K562 (cell line): ENCODE results near the gene SSBP2. TPM values are rescaled to one million over a fixed set of nuclear protein-coding genes. Genes with fewer than 3 reads are reported as not detected.

Source experiments
- ATAC-seq: fragments of 200-7000 bp; cut with Tn5 transposase; 3 replicates; pipeline ENCODE4 v1.9.1; 2020; ENCODE audit warnings: moderate library complexity
- BruUV-seq: library from RNA; stranded (reverse); fragments of 400-500 nt; replicated peaks from 2 replicates; lab custom pipeline; 2021; lab: Mats Ljungman, UMichigan
- CTCF ChIA-PET: fragments of 300-600 bp; formaldehyde crosslinking; extraction: SDS; loops from one replicate; lab custom pipeline; 2021; ENCODE audit warnings: low intra/inter-chr PET ratio; lab: Yijun Ruan, JAX
- POLR2A ChIA-PET: fragments of 300-600, 350-650 bp; sonication (Branson Sonifier 250); formaldehyde crosslinking; extraction: SDS; loops from one replicate; lab custom pipeline; 2021; ENCODE audit warnings: antibody characterized with exemption, inconsistent platforms; lab: Yijun Ruan, JAX
- DNase-seq, 4 experiments: peaks; one replicate each; pipeline versions ENCODE4 v3.0.0 to v3.0.0-alpha.2; 2011 to 2018; ENCODE audit warnings: low spot score in 3 of 4, mixed read lengths in 3 of 4; ENCODE audit errors: extremely low read depth in 1 of 4
- FAIRE-seq: peaks from 2 replicates; lab custom pipeline; 2011; peaks lifted over from hg19 to GRCh38; lab: Jason Lieb, UNC
- H2AFZ ChIP-seq: 2 replicates; pipeline ENCODE4 v1.6.0; 2011; ENCODE audit warnings: low read depth, low read length, control low read depth, inconsistent platforms
- H3K27ac ChIP-seq: fragments of 200-600 bp; 3 replicates; pipeline ENCODE4 v1.8.0; 2011; ENCODE audit warnings: low read depth, mild to moderate bottlenecking, control low read depth, inconsistent platforms, low read length, moderate library complexity, mixed read lengths; ENCODE audit errors: extremely low read depth
- H3K27me3 ChIP-seq, 2 experiments: fragments of 300-600 bp in 1 of 2; 2 replicates in 1 of 2; 3 replicates in 1 of 2; pipeline versions ENCODE4 v1.6.0 to v1.8.0; 2011; ENCODE audit warnings: inconsistent platforms in 2 of 2, low read length in 2 of 2, mild to moderate bottlenecking in 1 of 2, mixed read lengths in 1 of 2, moderate library complexity in 1 of 2; ENCODE audit not compliant: control insufficient read depth in 2 of 2, insufficient read depth in 2 of 2
- H3K36me3 ChIP-seq: fragments of 300-600 bp; 3 replicates; pipeline ENCODE4 v1.8.0; 2011; ENCODE audit warnings: mild to moderate bottlenecking, low read length, inconsistent platforms; ENCODE audit not compliant: control insufficient read depth, insufficient read depth
- H3K4me1 ChIP-seq, 2 experiments: fragments of 200-600 bp in 1 of 2; replicated peaks in 1 of 2; 2 replicates in 1 of 2; 3 replicates in 1 of 2; pipeline versions ENCODE4 v1.5.1 to v1.8.0; 2011; ENCODE audit warnings: inconsistent platforms in 2 of 2, low read length in 2 of 2, mild to moderate bottlenecking in 1 of 2, mixed read lengths in 1 of 2, moderate library complexity in 1 of 2; ENCODE audit not compliant: control insufficient read depth in 2 of 2, insufficient read depth in 2 of 2
- H3K4me2 ChIP-seq: 2 replicates; pipeline ENCODE4 v1.6.1; 2011; ENCODE audit warnings: low read length, control low read depth, inconsistent platforms, mixed read lengths; ENCODE audit not compliant: insufficient read depth
- H3K4me3 ChIP-seq: fragments of 200-600 bp; sonication (generic), shearing (Covaris generic); 2 replicates; pipeline ENCODE4 v1.5.1; 2016; ENCODE audit warnings: control low read depth, inconsistent platforms
- H3K79me2 ChIP-seq: fragments of 200-600 bp; 3 replicates; pipeline ENCODE4 v1.8.0; 2011; ENCODE audit warnings: low read length, inconsistent platforms; ENCODE audit not compliant: control insufficient read depth, insufficient read depth
- H3K9ac ChIP-seq, 2 experiments: 2 replicates each; pipeline versions ENCODE4 v1.6.0 to v1.6.1; 2011; ENCODE audit warnings: low read depth in 2 of 2, low read length in 2 of 2, control low read depth in 1 of 2, inconsistent platforms in 1 of 2, mild to moderate bottlenecking in 1 of 2, mixed read lengths in 1 of 2; ENCODE audit not compliant: insufficient read depth in 1 of 2
- H3K9me1 ChIP-seq: one replicate; pipeline ENCODE4 v1.6.0; 2011; ENCODE audit warnings: inconsistent platforms, mild to moderate bottlenecking, low read length, moderate library complexity; ENCODE audit not compliant: control insufficient read depth, insufficient read depth
- H3K9me3 ChIP-seq: replicated peaks from 2 replicates; pipeline ENCODE4 v1.5.1; 2011; ENCODE audit warnings: low read depth, low read length, inconsistent platforms; ENCODE audit not compliant: control insufficient read depth, insufficient read depth
- H4K20me1 ChIP-seq: replicated peaks from 2 replicates; pipeline ENCODE4 v1.6.1; 2011; ENCODE audit warnings: low read length, inconsistent platforms, mixed read lengths; ENCODE audit not compliant: control insufficient read depth, insufficient read depth
- CBX1 ChIP-seq: sonication (generic); IDR thresholded peaks from 2 replicates; pipeline ENCODE4 v1.6.1; 2016; ENCODE audit warnings: antibody characterized with exemption, low read depth, mild to moderate bottlenecking
- FOSL1 ChIP-seq: fragments of 200-800 bp; sonication (Bioruptor generic); conservative IDR thresholded peaks from 2 replicates; pipeline ENCODE4 v1.6.1; 2016; ENCODE audit warnings: missing genetic modification characterization, missing compliant biosample characterization
- HMG20B ChIP-seq: fragments of 250-450 bp; sonication (Bioruptor Pico); IDR thresholded peaks from 2 replicates; pipeline ENCODE4 v1.5.0; 2021; ENCODE audit warnings: mild to moderate bottlenecking
- KHSRP ChIP-seq: fragments of 450-650 bp; IDR thresholded peaks from 2 replicates; pipeline ENCODE4 v1.6.1; 2017
- MEIS2 ChIP-seq: fragments of 450-650 bp; IDR thresholded peaks from 2 replicates; pipeline ENCODE4 v1.6.1; 2014; ENCODE audit warnings: mild to moderate bottlenecking; ENCODE audit not compliant: partially characterized antibody
- NFE2 ChIP-seq: IDR thresholded peaks from 2 replicates; pipeline ENCODE4 v1.6.1; 2014; ENCODE audit warnings: antibody characterized with exemption, low read depth
- WGBS: fragments of 100-300 bp; shearing (Covaris generic); methylation state at CpG from one replicate; pipeline ENCODE4 v1.1.6; 2016; ENCODE audit warnings: low coverage, mixed read lengths; ENCODE audit not compliant: insufficient coverage; ENCODE audit errors: missing lambda C conversion rate; 5-methylcytosine and 5-hydroxymethylcytosine counted together
- in situ Hi-C: fragments of 300-500 bp; cut with MboI; formaldehyde crosslinking; loops from 4 replicates; pipeline ENCODE4 v1.15.0; 2018; ENCODE audit warnings: inconsistent platforms, mixed read lengths
- intact Hi-C: fragments of 100-400 bp; cut with micrococcal nuclease; formaldehyde crosslinking; loops from 2 replicates; pipeline ENCODE4 v1.14.2; 2022
- polyA plus RNA-seq, 8 experiments: library from polyadenylated mRNA; depleted of rRNA in 4 of 8; stranded (reverse) in 5 of 8; unstranded in 3 of 8; fragments of >200 nt; fragmentation: Nextera tagmentation in 2 of 8; fragmentation: Illumina TruSeq in 1 of 8; extraction: Ambion mirVana in 2 of 8; extraction: Trizol in 1 of 8; gene quantifications; 2 replicates each; pipeline versions ENCODE4 v1.2.1 to v1.2.3, GENCODE V29; 2011 to 2014; ENCODE audit warnings: inconsistent platforms in 1 of 8, missing spikeins in 1 of 8
- total RNA-seq, 7 experiments: library from RNA; depleted of rRNA in 6 of 7; stranded (reverse); fragments of >200 nt in 6 of 7; fragmentation: Illumina TruSeq in 2 of 7; extraction: Trizol in 2 of 7; gene quantifications; 2 replicates each; pipeline versions ENCODE4 v1.2.1 to v1.2.3, GENCODE V29; 2011 to 2021; ENCODE audit warnings: low replicate concordance in 1 of 7

Gene SSBP2
- total and polyA plus RNA-seq, 9 of the 15 experiments (the other 6 are each of a cell fraction or from before 2014, with no cell fraction given), result 22.3 to 133 (median 42.1) TPM

- in situ Hi-C loops, result loop anchor here (10.0 kb wide), 1 partner anchor 416 kb away; no protein-coding TSS in a partner anchor
- TF ChIP-seq NFE2, result peak; percentile 46
- 0 out of 2 replicates have a peak, but pooled peaks have one; percentile 17 for TF ChIP-seq FOSL1 (tag)
- TF ChIP-seq MEIS2, result no peak
- Histone ChIP-seq H3K79me2 (no peaks in the 10 kb centered on the region), H3K9ac (no peak overlapping the region), H3K4me1 (no peaks in the 10 kb centered on the region; a peak in 1 of 5 replicates), H2AFZ (no peak overlapping the region), H3K9me1 (no peaks in the 10 kb centered on the region), H3K4me3 (no peak overlapping the region), H3K36me3 (no peaks in the 10 kb centered on the region; the same call in 2 of the 3 replicates), H3K4me2 (no peak overlapping the region), H3K9me3 (no peaks in the 10 kb centered on the region), H3K27ac (no peak overlapping the region), H4K20me1 (no peaks in the 10 kb centered on the region), H3K27me3 (no peaks in the 10 kb centered on the region)
- ATAC-seq (no peak), FAIRE-seq (no peak), DNase-seq (peak in 3 of 4 experiments; percentile 14 to 16 (median 16))
- no TSS peak for BruUV-seq
- CTCF ChIA-PET, result no interaction called here
- intact Hi-C loops, result loop anchor here (5.0 to 10.0 kb wide), 4 partner anchors 76 to 798 kb away; partner anchors contain the start of gene SSBP2
- POLR2A ChIA-PET, result no interaction called here
Measured at GRCh38 chr5:81428861-81429260, 322.0 kb downstream of the SSBP2 start.

DNA sequence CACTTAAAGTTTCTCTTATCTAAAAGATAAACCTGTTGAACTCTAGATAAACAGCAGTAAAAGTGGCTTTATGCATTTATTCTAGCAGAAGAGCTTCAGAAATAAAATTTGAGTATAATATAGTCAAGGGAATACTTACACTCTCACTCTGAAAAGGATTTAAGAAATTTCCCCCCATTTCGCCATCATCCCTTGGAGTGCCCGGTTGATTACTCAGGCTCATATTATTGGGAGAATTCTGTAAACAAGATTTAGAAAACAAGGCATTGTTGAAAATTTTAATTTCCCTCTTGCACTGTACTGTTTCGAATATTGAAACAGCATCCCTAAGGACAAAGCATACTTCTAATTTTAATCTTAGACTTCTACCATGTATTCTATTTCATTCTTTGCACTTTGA lies 322.5 kb downstream of the SSBP2 start:
- 77% methylated on average over 3 of the region's 3 CpGs for WGBS
- Histone ChIP-seq H2AFZ (no peak overlapping the region), H3K27ac (no peak overlapping the region), H3K9me1 (no peaks in the 10 kb centered on the region), H4K20me1 (no peaks in the 10 kb centered on the region), H3K4me3 (no peak overlapping the region), H3K27me3 (no peaks in the 10 kb centered on the region), H3K79me2 (no peaks in the 10 kb centered on the region), H3K4me1 (no peaks in the 10 kb centered on the region; a peak in 1 of 5 replicates), H3K9ac (no peak overlapping the region), H3K4me2 (no peak overlapping the region), H3K9me3 (no peaks in the 10 kb centered on the region), H3K36me3 (no peaks in the 10 kb centered on the region)
- intact Hi-C loops (loop anchor here (5.0 to 10.0 kb wide), 4 partner anchors 76 to 799 kb away; partner anchors contain the start of gene SSBP2), in situ Hi-C loops (loop anchor here (10.0 kb wide), 1 partner anchor 416 kb away; no protein-coding TSS in a partner anchor)
- TF ChIP-seq KHSRP (no peak), HMG20B (CRISPR knock-in tag) (no peak), CBX1 (no peak)
- FAIRE-seq (no peak), DNase-seq (no peak), ATAC-seq (no peak)
- POLR2A ChIA-PET, result no interaction called here
- CTCF ChIA-PET, result interaction anchor here (1.3 kb wide), 1 partner anchor 738 kb away, joined by 4 read pairs; no protein-coding TSS in a partner anchor
- BruUV-seq, result no TSS peak
